GM18907 (cell line): ENCODE data around the gene FBXW11.

Experiments used
- ATAC-seq: cut with Tn5 transposase; IDR thresholded peaks from one replicate; pipeline ENCODE4 v1.9.1; 2021; ENCODE audit warnings: mild to moderate bottlenecking, moderate library complexity; ENCODE audit not compliant: unreplicated experiment

Gene FBXW11

GRCh38 chr5:171813813-171814490 lies 192.5 kb downstream of the FBXW11 start:
- no peak for ATAC-seq

GRCh38 chr5:171813270-171813669 lies 193.2 kb downstream of the FBXW11 start:
- ATAC-seq, result no peak
